Measurements from ENCODE around the gene TTC27.

GRCh38 chr2:32683520-32684086, 55.8 kb downstream of the TTC27 start:
- TF ChIP-seq CTCF (IDR thresholded peaks at IDR 0.05) (no peak), POLR2A (IDR thresholded peaks at IDR 0.05) (no peak)
